Midbrain (tissue), 1 donor: Measurements from ENCODE around the gene CCDC89.
"Not testable (repeated sequence)": the region's sequence is repeated elsewhere in the genome, so short reads cannot be mapped to it uniquely, and the experiment has no call there.

Experiments
- DNase-seq: peaks from one replicate; lab custom pipeline; 2025; lab: John Stamatoyannopoulos, UW

The CCDC89 gene

DNA sequence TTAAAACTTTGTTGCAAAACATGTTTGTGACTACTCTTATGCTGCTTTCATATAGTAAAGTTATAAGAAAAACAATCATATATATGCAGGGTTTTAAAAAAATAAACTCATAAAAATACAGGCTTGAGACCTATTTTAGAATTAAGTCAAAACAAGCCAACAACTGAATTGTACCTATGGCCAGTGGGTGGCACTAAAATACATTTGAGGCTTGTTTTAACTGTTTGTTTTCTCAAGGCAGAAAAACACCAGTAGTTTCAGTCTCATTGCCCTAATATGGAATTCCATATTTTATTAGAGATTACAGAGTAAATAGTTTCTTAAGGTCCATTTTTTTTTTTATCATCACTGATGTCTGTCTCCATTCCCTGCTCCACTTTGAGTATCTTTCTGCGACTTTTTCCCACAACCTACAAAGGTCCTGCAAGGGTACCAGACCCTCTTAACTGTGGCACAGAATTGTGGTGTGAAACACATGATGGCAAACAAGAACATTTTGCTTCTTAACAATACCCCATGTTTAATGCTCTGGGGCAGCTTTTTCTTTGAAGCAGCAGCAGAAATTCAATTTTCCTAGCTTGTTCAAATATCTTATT is 8.5 kb upstream of the CCDC89 start:
- DNase-seq: peak; percentile 70

DNA sequence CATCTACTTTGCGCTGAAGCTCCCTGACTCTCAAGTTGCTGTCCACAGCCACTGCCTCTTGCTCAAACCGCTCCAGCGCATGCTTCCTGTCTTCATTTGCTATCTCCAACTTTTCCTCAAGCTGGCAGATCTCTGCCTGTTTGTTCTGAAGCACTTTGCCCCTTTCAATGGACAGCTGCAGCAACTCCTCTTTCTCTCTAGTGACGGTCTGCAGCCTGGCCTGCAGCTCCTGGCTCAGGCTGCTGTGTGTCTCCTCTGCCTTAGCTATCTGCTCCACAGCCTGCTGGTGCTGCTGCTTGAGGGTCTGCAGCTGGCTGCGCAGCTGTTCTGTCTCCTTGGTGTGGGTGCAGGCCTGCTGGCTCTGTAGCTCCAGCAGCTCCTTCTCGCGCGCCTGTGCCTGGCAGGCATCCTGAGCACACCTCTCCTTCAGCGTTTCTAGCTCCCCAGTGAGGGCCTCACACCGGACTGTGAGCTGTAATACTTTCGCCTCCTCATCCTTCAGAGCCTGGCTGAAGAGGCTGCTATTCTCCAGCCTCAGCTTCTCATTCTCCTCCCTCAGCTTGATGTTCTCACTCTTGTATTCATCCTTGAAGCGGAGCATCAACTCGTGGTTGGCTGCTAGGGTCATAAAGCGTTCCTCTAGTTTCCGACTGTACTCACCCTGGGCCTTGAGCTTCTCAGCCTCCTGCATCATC is 723 bp downstream of the CCDC89 start:
- no peak for DNase-seq

DNA sequence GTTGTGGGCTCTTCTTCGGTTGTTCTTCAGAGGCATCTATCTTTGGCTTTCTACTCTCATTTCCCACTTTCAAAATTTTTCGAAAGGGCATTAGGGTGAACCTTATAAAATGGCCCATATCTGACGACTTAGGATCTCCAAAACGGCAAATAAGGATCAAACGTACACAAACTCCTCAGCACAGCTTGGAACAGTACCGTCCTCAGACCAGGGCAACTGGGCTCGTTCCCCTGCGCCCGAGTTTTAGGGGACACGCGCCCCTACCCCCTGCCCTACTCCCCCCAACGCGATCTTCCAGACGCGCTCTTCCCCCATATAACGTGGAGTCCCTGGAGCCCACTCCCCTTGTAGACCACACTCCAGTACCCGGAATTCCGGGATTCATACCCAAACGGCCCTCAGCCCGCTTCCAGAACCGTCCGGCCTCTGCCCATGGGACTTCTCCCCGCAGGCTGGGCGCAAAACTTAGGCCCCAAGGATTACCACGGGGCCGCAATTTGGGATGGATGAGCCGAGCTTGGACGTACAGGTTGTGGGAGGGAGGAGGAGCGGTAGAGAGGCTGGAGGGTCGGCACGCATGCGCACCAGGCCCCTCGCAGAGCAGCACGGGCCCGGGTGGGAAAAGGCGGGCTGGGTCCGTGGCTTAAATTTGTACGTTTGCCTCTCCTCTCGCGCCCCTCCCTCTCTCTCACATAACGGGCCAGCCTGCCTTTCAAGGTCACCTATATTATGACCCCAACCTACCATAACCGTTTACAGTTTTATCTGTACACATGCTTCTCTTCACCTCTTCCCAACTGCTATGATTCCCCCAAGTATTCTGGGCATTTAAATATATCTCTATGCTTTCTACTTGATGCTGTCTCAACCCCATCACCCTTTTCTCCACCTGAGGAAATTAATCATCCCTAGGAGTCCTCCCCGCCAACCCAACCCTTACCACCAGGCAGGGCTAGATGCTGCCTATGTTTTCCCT is 3.4 kb downstream of the CCDC89 start:
- peak; percentile 41 for DNase-seq

DNA sequence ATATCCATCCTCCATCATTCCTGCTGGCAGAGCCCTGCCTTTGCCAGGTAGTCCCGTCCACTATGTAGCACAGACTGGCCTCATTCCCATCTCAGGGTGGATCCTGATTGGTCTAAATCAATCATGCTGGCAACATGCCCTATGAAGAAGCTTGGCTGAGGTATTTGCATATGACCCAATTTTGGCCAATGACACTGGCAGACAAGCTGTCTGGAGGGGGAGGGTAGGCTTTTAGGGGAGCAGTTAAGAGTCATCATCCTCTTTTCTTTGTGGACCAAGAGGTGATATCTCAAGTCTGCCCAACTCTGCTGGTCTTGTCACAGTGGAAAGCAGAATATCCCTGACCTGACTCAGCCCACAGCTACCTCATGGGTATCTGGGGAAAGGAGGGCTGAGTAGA is 5.1 kb downstream of the CCDC89 start:
- DNase-seq: no peak

DNA sequence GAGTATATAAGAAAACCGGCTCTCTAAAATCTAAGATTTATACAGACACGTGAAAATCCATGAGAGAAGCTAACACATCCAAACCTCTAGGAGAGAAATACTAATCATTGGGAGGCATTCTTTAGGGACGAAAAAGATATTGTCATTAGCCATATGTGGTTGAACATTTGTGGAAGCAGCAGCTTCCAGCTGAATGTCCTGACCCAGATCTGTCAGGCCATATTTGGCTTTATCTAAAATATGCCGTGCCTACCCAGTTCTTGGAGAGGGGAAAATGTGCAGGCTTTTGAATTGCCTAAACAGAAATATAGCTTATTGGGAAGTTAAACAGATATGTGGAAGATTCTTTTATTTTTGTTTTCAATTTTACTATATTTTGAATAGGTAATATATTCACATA is 6.4 kb downstream of the CCDC89 start:
- DNase-seq: no peak

DNA sequence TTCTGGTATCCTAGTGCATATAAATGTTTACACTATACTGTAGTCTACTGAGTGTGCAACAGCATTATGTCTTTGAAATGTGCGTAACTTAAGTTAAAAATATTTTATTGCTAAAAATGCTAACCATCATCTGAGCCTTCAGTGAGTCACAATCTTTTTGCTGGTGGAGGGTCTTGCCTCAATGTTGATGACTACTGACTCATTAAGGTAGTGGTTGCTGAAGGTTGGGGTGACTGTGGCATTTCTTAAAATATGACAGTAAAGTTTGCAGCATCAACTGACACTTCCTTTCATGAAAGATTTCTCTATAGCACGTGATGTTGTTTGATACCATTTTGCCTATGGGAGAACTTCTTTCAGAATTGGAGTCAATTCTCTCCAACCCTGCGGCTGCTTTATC is 12.6 kb downstream of the CCDC89 start:
- DNase-seq: no peak

DNA sequence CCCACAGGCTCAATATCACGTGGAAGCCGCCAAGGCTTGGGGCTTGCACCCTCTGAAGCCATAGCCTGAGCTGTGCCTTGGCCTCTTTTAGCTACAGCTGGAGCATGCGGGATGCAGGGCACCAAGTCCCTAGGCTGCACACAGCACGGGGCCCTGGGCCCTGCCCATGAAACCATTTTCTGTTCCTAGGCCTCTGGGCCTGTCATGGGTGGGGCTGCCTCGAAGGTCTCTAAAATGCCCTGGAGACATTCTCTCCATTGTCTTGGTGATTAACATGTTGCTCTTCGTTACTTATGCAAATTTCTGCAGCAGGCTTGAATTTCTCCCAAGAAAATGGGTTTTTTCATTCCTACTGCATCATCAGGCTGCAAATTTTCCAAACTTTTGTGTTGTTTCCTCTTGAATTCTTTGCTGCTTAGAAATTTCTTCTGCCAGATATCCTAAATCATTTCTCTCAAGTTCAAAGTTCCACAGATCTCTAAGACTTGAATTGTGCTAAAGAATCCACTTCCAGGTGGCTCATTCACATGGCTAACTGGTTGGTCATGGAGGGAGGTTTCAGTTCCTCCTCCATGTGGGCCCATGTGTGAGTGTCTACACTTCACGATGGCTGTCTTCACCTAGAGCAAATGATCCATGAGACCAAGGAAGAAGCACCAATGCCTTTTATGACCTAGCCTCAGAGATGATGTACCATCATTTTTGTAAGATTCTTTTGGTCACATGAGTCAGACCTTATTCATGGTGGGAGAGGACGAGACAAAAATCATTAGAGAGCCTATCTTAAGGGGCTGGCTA is 13.7 kb downstream of the CCDC89 start:
- no peak for DNase-seq

DNA sequence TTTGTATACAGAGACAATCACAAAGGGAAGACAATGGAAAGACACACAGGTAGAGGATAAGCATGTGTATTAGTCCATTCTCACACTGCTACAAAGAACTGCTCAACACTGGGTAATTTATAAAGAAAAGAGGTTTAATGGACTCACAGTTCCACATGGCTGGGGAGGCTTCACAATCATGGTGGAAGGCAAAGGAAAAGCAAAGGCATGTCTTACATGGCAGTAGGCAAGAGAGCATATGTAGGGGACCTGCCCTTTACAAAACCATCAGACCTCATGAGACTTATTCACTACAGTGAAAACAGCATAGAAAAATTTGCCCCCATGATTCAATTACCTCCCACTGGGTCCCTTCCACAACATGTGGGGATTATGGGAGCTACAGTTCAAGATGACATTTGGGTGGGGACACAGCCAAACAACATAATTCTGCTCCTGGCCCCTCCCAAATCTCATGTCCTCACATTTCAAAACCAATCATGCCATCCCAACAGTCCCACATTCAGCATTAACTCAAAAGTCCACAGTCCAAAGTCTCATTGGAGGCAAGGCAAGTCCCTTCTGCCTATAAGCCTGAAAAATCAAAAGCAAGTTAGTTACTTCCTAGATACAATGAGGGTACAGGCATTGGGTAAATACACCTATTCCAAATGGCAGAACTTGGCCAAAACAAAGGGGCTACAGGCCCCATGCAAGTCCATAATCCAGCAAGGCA is 14.9 kb downstream of the CCDC89 start:
- not testable (repeated sequence) for DNase-seq

DNA sequence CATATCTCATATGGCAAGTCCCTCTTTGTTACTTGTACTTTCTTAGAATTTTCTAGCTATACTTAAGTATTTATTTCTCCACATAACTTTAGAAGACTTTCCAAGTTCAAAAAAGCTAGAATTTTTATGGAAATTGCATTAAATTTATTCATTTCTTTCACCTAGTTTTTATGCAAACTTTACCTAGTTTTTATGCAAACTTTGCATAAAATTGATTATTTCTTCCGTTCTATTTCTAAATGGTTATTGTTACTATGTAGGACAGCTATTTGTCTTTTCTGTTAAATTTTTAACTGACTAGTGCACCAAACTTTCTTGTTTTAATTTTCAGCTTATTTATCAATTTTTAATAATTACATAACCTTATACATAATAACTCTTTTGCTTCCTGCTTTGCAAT is 17.8 kb downstream of the CCDC89 start:
- DNase-seq: no peak

DNA sequence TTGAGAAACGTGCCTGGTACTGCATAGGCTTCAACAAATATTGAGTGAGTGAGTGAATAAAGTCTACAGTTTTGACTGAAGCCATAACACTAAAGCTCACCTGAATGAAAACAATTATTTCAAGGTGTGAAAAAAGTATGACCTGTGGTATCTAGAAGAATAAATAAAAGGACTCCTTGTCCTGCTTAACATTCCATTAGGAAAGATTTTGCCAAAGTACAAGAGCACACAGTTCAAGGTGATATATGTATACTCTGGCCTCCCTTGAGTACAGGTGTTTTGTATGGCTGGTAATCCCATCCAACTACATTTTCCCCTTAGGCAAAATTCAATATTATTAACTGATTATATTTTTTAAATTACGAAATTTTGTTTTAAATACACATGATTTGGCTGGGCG is 19.3 kb downstream of the CCDC89 start:
- no peak for DNase-seq

DNA sequence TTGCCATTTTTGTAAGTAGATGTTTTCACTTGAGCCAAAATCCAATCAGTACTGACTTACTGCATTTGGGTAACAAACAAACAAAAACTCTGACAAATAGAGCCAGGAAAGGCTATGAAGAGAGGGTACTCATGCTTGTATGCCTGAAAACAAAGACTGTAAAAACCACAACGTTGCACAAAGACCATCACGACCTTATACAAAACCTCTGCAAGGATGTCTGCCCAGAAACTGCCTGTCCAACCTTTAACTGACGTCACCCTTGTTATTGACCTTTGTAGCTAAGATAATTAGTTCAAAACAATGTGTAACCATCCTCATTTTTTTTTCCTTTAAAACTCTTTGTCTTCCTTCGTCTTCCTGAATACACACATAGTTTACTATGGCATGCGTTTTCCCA is 20.3 kb downstream of the CCDC89 start:
- DNase-seq: peak; percentile 20

DNA sequence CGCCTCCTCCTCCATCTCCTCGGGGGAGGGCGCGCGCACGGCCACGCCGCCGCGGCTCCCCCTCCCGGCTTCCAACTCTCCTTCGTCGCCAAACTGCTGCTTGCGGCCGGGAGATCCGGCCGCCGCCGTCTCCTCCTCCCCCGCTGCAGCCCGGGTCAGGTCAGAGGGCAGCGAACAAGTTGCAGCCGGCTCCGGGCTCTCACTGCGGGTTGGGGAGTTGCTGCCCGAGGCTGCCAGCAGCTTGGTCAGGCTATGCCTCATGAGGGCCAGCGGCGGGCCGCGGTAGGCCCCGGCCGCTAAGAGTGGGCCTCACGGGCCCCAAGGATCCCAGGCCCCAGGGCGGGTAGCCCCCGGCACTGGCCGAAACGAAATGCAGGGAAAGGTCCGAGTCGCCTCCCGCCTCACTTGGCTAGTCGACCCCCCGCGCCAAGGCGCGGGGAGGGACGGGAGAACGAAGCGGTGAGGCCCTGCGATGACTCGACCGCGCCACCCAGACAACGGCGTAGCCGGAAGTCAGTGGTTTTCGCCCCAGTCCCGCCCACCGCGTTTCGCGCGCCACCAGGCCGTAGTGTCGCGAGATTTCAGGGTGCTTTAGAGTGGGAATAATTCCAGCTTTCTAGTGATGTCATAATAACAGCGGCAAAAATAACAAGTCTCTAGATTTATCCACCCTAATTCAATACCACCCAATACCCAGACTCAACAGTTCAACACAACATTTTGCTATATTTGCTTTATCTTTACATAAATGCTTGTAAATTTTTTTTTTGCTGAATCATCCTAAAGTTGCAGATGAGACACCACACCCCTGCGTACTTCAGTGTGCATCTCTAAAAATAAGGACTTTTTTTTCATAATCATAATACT is 21.1 kb downstream of the CCDC89 start, which contains the start of gene CREBZF:
Gene CREBZF, minus strand, starts transcription at position 515 of the 867 bp plus-strand sequence. Its CDS starts 254 bp downstream, at position 261.
- DNase-seq: peak; percentile 92

DNA sequence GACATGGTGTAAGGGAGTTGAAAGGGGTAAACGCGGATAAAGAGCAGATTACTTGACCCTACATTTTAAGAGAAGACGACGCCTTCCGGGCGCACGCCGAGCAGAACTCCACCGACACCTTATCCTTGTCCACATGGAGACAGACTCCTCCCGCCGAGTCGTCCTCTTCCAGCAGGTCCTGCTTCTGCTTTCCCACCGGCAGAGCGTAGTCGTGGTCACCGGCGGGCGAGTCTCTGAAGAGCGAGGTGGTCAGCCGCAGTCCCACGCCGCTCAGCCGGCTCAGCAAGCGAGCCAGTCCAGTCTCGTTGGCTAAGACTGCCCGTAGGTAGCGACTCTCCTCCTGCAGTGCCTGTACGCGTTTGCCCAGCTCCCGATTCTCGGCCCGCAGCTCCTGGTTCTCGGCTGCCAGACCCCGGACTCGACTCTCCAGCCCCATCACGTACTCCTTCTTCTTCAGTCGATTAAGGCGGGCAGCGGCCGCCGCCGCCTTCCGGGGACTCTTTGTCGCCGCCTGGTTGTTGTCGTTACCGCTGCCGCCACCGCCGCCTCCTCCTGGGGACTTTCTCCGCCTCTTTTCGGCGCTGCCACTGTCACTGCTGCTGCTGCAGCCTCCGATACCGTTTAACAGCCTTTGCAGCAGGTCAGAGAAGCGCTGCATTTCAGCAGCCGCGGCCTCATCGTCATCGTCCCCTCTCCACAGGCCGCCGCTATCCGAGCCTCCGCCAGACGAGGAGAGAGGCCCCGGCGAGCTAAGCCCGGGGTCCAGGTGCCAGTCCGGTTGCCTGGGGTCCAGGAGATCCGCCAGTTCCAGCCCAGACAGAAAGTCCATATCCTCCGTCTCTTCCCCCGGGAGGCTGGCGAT is 22.0 kb downstream of the CCDC89 start:
- DNase-seq: peak; percentile 67

DNA sequence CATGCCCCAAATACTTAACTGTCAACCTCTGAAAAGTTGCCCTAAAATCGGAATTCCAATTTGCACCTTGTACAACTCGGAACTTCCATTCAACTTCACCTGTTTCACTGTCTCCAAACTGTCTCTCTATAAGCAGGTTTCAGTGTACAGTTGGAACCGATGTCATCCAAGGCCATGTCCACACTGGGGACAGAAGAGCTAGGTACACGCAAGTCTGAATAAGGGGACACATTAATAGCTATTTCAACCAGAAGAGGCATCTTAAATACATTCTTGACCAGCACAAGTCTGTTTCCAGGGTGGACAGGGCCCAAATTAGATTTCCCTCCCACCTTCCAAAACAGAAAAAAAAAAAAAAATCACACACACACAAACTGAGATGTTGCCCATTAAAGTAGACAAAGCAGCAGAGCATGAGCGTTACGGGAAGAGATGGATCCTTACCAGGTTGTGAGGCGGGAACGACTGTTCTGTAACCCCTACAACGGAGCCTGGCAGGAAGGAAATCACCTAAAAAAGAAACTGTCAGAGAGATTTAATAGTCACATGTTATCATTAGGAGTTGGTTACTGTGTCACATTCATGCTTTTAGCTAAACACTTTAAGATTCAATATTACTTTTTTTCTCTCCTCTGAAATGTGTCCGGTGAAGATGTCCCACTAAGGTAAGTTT is 22.8 kb downstream of the CCDC89 start:
- DNase-seq: no peak

DNA sequence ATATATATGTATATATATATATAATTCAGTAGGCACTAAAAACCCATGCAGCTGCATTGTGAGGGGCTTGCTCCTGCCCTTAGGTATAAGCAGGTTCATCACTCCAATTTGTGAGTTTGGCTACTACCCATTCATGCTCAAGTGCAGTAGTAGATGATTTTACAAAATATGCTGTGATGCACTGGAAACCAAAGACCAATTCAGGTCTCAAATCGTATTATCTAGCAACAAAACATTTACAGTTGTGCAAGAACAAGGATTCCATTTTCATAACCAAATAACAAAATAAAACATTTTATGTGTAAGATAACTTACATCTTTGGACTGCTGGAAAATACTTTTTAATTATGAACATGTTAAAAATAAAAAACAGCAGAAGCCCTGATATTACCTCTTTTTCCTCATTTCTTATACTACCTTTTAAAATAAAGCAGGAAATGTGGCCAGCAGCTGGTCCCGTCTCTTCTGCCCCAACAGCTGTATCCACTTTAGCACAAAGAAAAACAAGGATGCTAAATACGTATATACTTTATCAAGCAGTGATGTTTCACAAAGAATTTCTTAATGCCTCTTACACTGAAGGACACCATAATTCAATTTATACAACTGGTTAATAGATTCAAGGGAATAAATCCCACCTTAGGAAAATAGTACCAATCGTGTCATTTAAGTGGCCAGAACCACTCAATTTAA is 23.9 kb downstream of the CCDC89 start:
- no peak for DNase-seq

DNA sequence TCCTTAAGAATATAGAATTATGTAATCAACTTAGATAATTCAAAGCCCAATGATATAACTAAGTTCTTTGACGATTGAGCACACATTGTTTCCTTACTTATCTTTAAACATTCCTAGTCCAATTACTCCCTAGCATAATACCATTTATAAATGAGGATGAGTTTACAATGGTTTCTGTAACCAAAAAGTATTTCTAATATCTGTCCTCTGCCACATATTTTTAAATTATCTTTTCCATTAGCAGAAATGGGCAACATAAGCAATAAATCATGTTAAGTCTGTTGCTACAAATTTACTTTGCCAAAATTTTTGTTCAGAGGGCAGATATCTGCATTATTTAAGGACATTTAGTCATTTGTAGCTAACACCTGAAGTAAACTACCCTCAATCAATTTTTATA is 27.8 kb downstream of the CCDC89 start:
- DNase-seq: no peak

DNA sequence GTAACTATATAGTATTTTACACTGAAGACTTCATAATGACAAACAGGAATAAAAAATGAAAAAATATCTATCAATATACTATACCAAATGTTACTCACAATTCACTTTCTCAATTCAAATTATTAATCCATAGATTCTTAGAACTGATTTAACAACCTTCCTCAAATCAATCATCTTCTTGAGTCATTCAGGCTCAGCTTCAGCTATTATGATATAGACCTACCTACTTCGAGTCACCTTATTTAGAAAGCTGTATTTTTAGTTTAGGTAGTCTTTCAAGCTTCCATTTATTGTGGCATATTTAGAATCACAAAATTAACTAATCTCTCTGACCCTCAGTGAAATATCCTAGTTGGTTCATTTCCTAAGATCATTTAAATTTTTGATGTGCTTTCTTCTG is 29.2 kb downstream of the CCDC89 start:
- no peak for DNase-seq

DNA sequence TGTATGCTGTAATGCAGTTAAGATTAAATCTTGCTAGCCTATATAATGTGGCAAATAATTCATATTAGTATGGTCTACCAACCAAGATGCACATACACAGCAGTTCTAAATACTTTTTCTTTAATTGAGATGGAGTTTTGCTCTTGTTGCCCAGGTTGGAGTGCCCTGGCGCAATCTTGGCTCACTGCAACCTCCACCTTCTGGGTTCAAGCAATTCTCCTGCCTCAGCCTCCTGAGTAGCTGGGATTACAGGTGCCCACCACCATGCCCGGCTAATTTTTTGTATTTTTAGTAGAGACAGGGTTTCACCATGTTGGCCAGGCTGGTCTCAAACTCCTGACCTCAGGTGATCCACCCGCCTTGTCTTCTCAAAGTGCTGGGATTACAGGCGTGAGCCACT is 31.7 kb downstream of the CCDC89 start:
- DNase-seq: not testable (repeated sequence)
